GDM1 (cell line): ENCODE results near the gene ANAPC1.
"Not testable (repeated sequence)": the region's sequence is repeated elsewhere in the genome, so short reads cannot be mapped to it uniquely, and the experiment has no call there.

ENCODE experiments used
- DNase-seq: peaks from one replicate; lab custom pipeline; 2025; lab: John Stamatoyannopoulos, UW

ANAPC1 gene

DNA sequence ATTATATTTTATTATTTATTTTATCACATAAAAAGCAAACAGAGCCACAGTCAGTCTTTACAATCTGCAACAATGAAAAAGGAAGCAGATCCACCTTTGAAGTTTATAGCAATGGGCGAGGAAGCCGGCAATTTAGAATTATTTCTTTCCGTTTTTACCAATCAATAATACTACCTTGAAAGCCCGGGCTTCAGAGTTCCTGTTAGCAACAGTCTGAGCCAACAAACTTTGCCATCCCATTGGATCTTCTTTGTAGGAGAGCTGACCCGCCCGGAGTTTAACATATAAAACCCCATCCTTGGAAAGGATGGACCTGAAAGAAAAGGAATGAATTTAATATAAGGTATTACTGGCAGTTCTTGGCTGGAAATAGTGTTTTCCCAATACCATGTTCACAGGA lies 101.8 kb downstream of the ANAPC1 start:
- not testable (repeated sequence) for DNase-seq

DNA sequence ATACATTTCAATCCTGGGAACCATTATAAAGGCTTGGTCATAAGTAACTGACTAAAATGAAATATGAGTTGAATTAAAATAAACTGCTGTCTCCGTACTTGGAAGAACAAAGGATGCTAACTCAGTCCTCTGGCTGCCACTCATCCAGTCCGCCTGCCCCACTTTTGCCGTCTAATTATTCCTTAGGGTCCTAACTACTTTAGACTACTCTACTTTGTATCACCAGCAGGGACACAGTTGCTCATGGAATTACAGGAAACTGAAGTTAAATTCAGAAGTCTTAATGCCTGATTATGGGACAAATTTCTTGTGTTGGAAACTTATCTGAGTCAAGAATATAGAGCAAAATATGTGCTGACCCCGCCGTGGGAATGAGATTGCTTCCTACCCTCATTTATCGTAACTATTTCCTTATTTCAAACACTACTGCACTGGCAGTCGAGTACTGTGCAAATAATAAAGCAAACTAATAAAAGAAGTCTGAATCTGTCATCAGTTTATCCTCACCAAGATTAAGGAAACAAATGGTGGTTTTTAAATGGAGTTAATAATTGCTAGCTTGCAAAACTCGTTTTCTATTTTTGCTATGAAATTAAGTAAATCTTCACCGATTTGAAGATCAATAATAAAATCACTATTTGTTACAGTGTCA lies 102.4 kb downstream of the ANAPC1 start:
- DNase-seq = not testable (repeated sequence)

DNA sequence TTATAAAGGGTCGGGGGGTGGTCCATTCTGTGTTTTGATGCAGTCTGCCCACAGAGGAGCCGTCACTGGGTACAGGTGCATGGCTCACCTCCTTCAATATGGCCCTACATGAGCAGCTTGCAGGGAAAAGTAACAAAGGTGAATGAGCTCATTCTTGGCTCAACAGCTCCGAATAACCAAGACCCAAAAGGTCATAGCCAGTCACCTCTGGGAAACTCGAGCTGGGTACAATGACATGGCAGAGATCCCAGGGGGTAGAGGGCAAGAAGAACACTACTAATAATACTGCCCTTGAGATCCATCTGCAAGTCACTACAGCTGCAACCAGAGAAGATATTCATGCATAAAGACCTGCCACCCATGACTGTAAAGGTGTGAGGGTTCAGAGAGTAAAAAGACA lies 106.8 kb downstream of the ANAPC1 start:
- not testable (repeated sequence) for DNase-seq

DNA sequence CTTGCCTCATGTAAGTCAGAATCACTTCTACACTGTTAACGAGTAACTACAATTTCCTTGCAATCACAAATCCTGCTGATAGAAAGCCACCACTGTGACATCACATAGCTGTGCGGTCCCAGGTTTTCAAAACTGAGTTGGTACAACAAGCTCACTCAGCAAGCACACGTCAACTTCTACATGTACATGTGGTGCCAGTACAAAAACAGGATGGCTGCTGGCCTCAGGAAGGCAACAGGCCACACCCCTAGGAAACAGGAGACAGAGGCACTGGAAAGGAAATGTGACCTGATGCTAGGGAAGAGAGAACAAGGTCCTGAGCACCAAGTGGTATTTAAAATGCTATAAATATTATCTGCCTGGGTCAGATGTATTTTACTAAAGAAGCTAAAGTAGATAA lies 107.7 kb downstream of the ANAPC1 start:
- DNase-seq = not testable (repeated sequence)

DNA sequence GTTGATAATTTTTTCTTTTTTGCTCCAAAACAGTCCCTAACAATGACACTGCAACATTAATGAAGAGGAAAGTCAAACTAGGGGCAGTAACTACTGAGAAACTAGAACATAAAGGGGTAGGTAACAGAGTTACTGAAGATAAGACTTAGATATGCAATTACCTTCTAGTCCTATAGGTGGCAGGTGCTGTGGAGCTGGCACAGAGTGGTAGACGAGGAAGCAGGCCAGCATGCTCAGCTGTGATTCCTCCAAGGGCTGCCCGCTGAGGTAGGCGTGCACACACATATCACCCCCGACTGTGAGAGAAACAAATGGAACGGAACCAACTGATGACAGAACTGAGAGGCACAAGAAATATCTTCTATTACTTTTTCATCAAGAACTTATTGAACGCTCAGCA lies 111.8 kb downstream of the ANAPC1 start:
- DNase-seq = not testable (repeated sequence)

DNA sequence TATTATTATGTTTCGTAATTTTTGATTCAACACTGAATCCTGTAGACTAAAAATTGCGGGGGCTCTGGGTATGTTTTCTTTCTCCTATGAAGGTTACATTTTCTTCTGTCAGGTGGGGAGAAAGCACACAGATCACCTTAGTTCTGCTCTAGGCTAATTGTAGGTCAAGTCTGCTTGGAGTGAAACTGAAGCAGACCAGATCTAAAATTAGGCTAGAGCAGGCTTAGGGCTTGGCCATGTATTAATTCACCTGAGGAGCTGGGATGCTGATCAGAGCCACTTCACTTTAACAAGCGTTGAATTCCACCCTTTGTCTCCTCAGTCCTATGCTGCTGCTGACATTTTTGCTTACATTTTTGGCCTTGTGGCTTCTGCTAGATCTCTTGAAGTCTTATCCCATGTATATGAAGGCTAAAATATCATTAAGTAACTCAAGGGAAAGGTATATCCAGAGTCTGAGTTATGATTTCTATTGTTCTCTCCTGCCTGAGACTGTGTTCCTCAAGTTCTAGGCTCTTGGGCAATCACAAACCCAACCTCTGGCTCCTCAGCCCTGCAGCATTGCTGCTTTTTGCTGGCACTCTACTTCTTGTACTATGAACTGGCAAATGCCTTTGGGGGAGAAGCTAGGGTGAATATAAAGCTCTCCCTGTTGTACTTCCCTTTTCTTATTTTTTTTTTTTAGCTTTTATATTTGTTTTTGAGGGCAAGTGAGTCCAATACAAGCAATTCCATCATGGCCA lies 112.9 kb downstream of the ANAPC1 start:
- DNase-seq = not testable (repeated sequence)

DNA sequence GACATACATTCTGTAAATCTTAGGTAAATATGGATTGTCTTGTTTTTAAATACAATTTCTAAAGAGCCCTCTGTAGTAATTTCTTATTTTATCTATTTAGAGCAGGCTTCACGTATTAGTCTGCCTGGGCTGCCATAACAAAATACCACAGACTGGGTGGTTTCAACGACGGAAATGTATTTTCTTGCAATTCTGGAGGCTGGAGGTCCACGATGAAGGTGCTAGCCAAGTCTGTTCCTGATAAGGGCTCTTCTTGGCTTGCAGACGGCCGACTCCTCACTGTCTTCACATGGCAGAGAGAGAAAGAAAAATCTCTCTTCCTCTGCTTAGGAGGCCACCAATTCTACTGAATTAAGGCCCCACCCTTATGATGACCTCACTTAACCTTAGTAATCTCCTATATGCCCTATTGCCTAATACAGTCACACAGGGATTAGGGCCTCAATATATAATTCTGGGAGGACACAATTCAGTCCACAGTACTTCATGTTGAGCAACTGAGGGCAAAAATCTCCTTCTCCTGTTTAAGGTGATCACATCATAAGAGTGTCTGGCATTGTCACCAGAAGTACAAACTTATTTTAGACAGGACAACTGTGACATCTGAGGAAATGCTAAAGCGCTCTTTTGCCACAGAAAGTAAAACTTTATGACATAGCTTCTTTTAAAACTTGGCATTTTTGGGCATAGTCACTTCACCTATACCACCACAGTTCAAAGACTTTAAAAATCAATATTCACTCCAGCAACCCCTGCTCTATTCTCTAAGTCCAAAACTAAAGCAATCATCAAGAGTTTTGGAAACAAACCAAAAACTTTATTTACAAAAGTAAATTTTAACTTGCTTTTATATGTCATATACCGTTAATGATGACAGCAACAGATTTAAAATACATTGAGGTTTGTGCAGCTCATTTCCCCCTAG lies 115.5 kb downstream of the ANAPC1 start:
- DNase-seq = not testable (repeated sequence)

DNA sequence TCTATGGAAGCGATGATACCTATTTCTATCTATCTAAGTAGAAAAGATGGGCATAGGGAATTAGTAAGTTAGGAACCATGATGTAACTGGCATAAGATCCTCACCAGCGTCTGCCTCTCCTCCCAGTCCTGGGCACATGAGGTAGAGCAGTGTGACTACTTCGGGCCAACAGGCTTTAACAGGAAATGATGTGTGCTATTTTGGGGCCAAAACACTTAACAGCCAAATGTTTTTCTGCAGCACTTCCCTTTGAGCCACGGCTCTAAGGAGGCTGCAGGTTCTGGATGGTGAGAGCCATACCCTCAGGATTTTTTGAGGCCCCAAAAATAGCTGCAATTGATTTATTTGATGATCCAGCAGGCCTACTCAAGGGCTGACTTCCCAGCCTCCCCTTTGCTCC lies 116.9 kb downstream of the ANAPC1 start:
- peak; percentile 51 for DNase-seq

DNA sequence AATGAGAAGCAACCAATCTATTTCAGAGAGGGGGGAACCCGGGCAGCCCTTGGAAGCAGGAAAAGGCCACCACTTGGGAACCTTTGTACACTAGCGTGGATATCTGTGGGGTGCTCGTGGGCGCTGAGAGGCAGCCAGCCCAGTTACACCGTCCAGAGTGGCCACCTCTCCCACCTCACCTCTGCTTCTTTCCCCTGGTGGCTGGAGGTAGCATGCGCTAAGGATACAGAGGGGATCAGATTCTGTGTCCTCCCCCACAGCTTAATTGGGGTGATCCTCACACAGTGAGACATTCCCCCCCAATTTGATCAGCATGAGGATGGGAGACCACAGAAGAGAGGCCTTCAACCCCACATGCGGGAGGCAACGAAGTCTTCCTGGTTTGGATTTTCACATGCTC lies 117.7 kb downstream of the ANAPC1 start:
- DNase-seq = not testable (repeated sequence)

DNA sequence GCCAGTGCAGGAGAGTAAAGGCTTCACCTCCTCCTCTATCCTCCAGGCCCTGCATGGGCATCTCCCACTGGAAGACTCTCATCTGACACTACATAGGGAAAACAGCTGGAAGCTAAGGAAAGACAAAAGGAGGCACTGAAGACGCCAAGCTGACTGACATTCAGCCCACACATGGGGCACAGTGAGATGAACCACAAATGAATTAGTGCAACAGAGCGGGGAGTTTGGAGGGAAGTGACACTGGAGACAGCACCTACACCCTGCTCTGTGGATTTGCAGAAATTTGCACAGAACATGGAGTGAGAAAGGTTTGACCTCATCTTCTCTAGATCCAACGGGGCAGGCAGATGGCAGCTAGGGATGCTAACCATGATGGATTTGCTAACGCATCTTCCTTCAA lies 119.8 kb downstream of the ANAPC1 start:
- not testable (repeated sequence) for DNase-seq

DNA sequence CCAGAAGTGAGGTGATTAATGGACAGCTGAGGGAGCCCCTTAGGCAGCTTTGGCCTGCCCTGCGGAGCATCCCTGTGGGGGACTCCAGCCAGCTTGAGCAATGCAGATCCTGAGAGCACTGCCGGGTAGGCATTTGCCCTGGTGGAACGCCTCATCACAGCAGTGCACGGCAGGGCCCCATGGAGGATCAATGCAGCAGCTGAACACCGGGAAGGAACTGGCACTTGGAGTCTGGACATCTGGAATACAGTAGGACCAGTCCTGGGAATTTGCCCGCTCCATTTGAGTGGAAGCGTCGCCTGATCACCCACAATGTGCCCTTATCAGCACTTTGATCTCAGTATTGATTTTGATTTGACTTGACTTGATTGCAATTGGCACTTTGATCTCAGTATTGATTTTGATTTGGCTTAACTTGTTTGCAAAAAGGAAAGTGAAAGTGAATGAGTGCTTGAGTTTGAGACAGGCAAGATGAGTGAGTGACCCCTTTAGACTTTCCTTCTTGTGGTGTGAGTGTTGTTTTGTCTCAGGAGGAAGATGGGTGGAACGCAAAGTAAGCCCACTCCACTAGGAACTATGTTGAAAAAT lies 123.2 kb downstream of the ANAPC1 start:
- not testable (repeated sequence) for DNase-seq

DNA sequence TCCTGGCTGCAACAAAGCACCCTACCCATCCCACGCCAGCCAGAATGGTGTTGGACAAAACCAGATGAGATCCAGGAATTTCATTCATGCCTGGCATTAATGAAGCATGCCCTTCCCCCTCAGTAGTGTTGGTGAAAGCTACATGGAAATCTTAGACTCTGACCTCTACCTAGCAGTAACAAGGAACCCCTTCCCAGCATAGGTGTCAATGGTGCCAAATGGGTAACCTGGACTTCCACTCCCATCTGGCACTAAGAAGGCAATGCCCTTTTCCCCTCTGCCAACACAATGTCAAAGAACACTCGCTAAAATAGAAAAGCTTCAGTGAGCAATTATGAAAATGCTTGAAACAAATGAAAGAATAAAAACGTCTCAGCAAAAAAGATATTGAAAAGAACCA lies 131.5 kb downstream of the ANAPC1 start:
- not testable (repeated sequence) for DNase-seq

DNA sequence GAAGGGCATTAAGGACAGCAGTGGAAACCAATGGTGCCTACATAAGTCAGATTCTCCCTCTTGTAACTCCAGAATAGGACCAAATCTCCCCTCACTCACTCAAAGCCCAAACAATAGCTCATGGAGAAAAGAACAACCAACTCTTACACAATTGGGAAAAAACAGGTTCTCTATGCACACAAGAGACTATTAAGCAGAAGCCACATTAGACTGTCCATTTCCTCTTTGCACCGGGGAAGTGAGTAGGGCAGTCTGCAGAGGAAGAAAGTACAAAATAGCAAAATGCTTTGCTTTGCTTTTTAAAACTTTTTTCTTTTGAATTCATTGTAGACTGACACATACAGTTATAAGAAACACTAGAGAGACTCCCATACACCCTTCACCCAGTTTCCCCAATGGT lies 133.4 kb downstream of the ANAPC1 start:
- not testable (repeated sequence) for DNase-seq

DNA sequence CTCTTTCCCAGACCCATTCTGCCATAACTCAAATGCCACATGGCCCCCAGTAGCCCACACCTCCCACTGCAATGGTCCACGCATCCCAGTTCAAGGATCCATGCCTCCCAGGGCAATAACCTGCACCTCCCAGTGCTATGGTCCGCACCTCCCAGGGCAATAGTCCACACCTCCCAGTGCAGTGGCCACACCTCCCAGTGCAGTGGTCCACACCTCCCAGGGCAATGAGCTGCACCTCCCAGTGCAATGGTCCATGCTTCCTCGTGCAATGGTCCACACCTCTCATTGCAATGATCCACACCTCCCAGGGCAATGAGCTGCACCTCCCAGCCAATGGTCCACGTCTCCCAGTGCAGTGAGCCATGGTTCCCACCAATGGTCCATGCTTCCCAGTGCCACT lies 135.6 kb downstream of the ANAPC1 start:
- not testable (repeated sequence) for DNase-seq

DNA sequence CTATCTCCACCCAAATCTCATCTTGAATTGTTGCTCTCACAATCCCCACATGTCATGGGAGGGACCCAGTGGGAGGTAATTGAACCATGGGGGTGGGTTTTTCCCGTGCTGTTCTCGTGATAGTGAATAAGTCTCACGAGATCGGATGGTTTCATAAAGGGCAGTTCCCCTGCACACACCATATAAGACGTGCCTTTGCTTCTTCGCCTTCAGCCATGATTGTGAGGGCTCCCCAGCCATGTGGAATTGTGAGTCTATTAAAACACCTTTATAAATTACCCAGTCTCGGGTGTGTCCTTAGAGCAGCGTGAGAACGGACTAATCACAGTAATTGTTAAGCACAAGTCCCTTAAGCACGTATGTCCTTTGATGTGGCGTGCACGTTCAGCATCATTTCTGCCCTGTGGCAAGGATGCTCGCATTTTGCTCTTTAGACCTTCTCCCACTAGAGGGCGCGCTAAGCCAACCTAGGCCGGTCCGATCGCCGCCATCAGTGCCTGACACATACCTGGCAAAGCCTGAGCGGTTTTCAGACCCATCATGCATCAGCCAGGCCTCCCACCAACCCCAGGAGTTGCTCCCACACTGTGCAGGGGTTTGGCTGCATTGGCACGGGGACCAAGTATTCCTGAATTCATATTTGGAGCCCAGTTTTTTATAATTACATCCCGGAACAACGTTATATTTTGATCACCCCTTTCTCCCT lies 136.4 kb downstream of the ANAPC1 start:
- not testable (repeated sequence) for DNase-seq

DNA sequence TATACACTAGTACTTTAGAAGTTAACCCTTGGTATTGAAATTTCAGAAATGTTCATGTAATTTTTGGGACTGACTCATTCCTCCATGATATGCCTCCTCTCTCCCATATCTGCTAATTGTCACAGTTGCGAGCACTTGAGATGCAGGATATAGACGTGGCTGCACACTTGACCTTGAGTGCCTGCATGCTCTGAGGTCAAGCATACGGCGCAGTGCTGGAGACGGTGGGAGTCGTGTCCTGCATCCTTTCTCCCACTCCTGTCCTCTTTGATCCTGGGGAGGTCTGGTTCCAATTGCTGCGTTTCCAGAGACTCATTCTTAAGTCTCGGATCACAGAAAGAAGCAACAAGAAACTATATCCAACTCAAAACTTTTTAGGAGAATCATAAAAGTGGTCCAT lies 139.2 kb downstream of the ANAPC1 start:
- DNase-seq = not testable (repeated sequence)

DNA sequence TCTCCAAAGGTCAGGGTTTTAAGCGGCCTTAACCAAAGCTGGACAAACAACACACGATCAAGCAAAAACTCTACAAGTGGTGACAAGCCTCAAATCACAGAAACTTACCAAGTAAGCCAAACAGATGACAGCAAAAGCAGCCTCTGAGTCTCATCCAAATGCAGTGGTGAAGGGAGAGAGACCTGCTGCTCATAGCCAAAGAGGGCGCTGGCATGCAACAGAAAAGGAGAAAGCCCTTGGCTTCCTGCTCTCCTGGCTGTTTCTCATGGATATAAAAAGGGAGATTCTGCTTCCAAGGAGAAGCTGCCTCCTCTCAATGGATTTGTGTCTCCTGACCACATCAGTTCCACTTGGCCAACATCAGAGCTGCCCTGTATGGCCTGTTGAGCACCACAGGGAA lies 142.5 kb downstream of the ANAPC1 start:
- DNase-seq = not testable (repeated sequence)

DNA sequence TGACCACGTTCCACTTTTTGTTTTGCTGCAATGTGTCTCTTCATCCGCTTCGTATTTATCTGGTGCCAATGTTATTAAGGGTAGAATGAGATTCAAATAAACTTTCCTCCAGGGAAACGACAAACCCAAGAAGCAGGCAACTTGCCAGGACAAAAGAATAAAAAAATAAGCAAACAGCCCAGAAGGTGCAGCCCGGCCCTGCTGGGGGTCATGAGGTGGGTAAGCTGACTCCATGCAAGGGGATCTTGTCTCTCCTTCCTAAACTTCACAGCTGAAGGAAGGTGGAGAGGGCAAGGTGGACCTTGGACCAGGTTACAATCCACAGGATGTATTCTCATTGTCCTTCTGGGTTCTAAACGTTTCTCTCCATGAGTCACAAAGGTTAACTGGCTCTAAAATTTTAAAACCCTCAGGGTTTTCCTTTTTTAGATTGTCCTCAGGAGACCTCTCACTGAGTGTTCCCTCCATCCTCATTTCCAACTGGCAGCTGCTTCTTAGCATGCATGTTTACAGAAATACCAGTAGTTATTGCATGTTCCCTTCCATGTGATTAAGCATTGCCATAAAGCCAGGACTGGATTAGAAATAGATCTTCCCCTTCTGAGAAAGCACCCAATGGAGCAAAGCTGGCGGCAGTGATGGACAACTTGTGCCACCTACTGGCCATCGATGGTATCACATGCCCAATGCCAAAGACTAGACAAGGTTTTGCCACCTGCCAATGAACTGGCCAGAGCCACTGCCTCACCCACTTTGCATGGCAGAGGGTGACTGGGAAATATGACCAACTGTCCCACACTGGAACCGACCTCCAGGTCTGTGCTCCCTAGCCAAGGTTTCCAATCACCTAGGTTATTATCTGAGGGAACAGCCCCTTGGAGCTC lies 147.9 kb downstream of the ANAPC1 start:
- DNase-seq = not testable (repeated sequence)

DNA sequence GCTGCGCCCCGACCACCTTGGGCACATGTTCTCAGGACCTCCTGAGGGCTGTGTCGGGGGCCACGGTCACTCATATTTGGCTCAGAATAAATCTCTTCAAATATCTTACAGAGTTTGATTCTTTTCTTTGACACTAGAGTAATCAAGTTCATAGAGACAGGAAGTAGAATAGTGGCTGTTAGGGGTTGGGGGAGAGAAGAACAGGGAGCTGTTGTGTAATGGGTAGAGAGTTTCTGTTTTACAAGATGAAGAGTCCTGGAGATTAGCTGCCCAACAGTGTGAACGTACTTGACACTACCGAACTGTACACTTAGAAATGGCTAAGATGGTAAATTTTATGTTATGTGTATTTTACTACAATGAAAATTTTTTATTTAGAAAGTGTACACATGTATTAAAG lies 148.6 kb downstream of the ANAPC1 start:
- not testable (repeated sequence) for DNase-seq

DNA sequence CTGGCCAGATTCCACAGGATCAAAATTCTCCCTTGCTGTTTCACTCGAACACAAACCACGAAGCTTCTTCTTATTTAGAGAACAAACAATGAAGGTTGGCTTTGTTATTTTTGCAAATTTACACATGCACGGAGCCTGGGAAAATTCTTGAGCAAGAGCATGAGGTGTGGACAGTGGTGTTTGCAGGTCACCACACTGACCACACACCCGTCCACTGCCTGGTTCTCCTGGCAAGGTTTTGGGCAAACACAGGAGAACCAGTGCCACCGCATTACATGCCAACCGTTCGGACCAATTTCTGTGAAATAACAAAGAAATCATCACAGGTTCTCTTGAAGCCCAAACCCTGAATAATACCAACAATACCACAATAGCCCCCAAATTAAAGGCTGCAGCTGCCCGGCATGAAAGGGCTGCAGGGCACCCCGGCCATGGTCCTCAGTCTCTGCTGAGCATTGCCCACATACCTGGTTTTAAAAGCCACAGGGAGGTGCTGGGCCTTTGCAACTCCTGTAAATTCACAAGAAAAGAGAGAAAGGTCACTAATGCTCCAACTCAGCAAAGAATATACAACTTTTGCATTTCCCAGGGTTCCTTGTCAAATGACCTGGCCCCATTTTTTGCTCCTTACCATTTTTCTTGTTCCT lies 154.1 kb downstream of the ANAPC1 start:
- not testable (repeated sequence) for DNase-seq
